Uterus (tissue), 4 donors: ENCODE results near the gene CD53. TPM values are rescaled to one million over a fixed set of nuclear protein-coding genes. Genes with fewer than 3 reads are reported as not detected.

ENCODE experiments used
- DNase-seq, 2 donors: peaks; one replicate each; pipeline ENCODE4 v3.0.0-alpha.2; 2019 to 2020
- H3K27ac ChIP-seq, 2 donors: fragments of 200-600 bp; sonication (generic); 1 replicate in 1 of 2; 2 replicates in 1 of 2; pipeline ENCODE4 v1.5.1; 2016 to 2018
- H3K27me3 ChIP-seq, 2 donors: fragments of 200-600 bp; sonication (generic); one replicate each; pipeline ENCODE4 v1.5.1; 2018 to 2019; ENCODE audit warnings: control low read depth in 1 of 2
- H3K36me3 ChIP-seq, 2 donors: fragments of 200-600 bp; sonication (generic); one replicate each; pipeline ENCODE4 v1.5.1; 2019; ENCODE audit warnings: control low read depth in 1 of 2
- H3K4me1 ChIP-seq, 2 donors: fragments of 200-600 bp; sonication (generic); one replicate each; pipeline ENCODE4 v1.5.1; 2018 to 2019; ENCODE audit warnings: control low read depth in 1 of 2
- H3K4me3 ChIP-seq, 2 donors: fragments of 200-600 bp; sonication (generic); 1 replicate in 1 of 2; 2 replicates in 1 of 2; pipeline ENCODE4 v1.5.1; 2018 to 2019; ENCODE audit warnings: mild to moderate bottlenecking in 1 of 2
- H3K9me3 ChIP-seq, 2 donors: fragments of 200-600 bp; sonication (generic); one replicate each; pipeline ENCODE4 v1.5.1; 2019; ENCODE audit warnings: control low read depth in 1 of 2
- CTCF ChIP-seq, 4 experiments: fragments of 200-600 bp in 2 of 4; fragments of 450-650 bp in 2 of 4; sonication (generic) in 2 of 4; IDR thresholded peaks; one replicate each; pipeline ENCODE4 v1.5.1; 2016 to 2019; ENCODE audit warnings: antibody characterized with exemption in 4 of 4, mild to moderate bottlenecking in 2 of 4, moderate library complexity in 1 of 4
- POLR2A ChIP-seq, 2 donors: fragments of 450-650 bp; IDR thresholded peaks; one replicate each; pipeline ENCODE4 v1.6.1; 2016; ENCODE audit warnings: antibody characterized with exemption in 2 of 2, mild to moderate bottlenecking in 1 of 2, moderate library complexity in 1 of 2
- intact Hi-C: fragments of 100-400 bp; cut with DNase I; formaldehyde crosslinking; loops from one replicate; pipeline ENCODE4 v1.15.1; 2023; ENCODE audit warnings: low total_unique reads
- total RNA-seq, 4 donors: library from RNA; depleted of rRNA in 3 of 4; stranded (reverse); fragments of >200 nt in 3 of 4; gene quantifications; one replicate each; pipeline versions ENCODE4 v1.1.0 to v1.2.4, GENCODE V29; 2014 to 2023
- donor health status: DM: yes; HTN: yes; CAD: no.

CD53 gene
- total RNA-seq, 4 donors from 2014 or later: 1.0 to 16.6 (median 11.1) TPM

DNA sequence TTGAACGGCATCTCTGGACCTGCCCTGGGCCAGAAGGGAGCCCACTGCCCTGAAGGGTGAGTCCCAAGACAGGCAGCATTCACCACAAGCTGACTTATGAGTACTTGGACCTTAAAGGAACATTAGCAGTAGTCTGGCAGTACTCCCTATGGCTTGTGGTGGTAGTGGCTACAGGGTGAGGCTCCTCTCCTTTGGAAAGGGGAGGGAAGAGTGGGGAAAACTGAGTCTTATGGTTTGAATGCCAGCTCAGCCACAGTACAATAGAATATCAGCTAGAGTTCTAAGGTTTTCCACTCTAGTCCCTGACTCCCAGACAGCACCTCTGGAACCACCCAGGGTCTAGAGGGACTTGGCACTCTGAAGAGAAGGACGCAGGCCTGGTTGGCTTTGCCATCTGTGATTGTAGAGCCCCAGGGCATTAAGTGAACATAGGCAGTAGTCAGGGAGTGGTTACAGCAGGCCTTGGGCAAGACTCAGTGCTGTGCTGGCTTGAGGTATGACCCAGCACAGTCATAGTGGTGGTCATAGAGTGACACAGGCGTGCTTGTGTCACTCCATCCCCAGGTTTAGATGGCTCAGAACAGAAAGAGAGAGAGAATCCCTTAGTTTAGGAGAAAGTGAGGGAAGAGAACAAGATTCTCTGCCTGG is 31.0 kb downstream of the CD53 start:
- Histone ChIP-seq H3K27ac (no peak overlapping the region), H3K4me1 (no peaks in the 10 kb centered on the region), H3K27me3 (no peaks in the 10 kb centered on the region), H3K4me3 (no peak overlapping the region), H3K36me3 (no peaks in the 10 kb centered on the region), H3K9me3 (no peaks in the 10 kb centered on the region)
- intact Hi-C loops: no loop called here
- no peak for TF ChIP-seq POLR2A (IDR thresholded peaks at IDR 0.05)
- no peak for TF ChIP-seq CTCF (IDR thresholded peaks at IDR 0.05)
- no peak for DNase-seq

GRCh38 chr1:110912784-110913183 is 39.8 kb downstream of the CD53 start:
- Histone ChIP-seq H3K36me3 (no peaks in the 10 kb centered on the region), H3K9me3 (no peaks in the 10 kb centered on the region), H3K27ac (no peak overlapping the region), H3K4me1 (no peaks in the 10 kb centered on the region), H3K27me3 (no peaks in the 10 kb centered on the region), H3K4me3 (no peak overlapping the region)
- TF ChIP-seq CTCF (IDR thresholded peaks at IDR 0.05) (no peak), POLR2A (IDR thresholded peaks at IDR 0.05) (no peak)
- DNase-seq: no peak
- intact Hi-C loops: no loop called here

- intact Hi-C loops: no loop called here
- Histone ChIP-seq H3K4me3 (no peak overlapping the region), H3K27me3 (no peaks in the 10 kb centered on the region), H3K36me3 (no peaks in the 10 kb centered on the region), H3K27ac (no peak overlapping the region), H3K4me1 (no peaks in the 10 kb centered on the region), H3K9me3 (no peaks in the 10 kb centered on the region)
- no peak for DNase-seq
- TF ChIP-seq POLR2A (IDR thresholded peaks at IDR 0.05) (no peak), CTCF (IDR thresholded peaks at IDR 0.05) (no peak)
Measured at GRCh38 chr1:110914676-110915075, 41.7 kb downstream of the CD53 start.

GRCh38 chr1:110915804-110916203 is 42.9 kb downstream of the CD53 start:
- Histone ChIP-seq H3K4me3 (no peak overlapping the region), H3K4me1 (no peaks in the 10 kb centered on the region), H3K27ac (no peak overlapping the region), H3K36me3 (no peaks in the 10 kb centered on the region), H3K27me3 (no peaks in the 10 kb centered on the region), H3K9me3 (no peaks in the 10 kb centered on the region)
- intact Hi-C loops: no loop called here
- DNase-seq: no peak
- TF ChIP-seq POLR2A (IDR thresholded peaks at IDR 0.05) (no peak), CTCF (IDR thresholded peaks at IDR 0.05) (no peak)

DNA sequence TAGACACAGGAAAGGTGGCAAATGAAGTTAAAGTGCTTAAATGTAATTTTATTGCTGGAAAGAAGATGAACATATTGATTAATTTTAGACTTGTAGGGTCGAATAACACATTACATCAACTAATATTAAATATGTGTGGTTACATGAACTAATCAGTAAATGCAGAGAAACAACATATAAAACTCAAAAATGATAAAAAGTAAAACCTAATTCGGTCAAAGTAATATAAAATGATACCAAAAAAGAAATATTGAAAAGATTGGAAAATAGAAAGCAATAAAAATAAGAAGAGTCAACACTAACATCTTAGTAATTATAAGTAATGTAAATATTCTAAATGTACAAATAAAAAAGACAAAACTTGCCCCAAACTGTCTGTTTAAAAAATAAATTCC is 43.3 kb downstream of the CD53 start:
- TF ChIP-seq CTCF (IDR thresholded peaks at IDR 0.05) (no peak), POLR2A (IDR thresholded peaks at IDR 0.05) (no peak)
- no peaks in the 10 kb centered on the region for H3K27me3 ChIP-seq
- no peak overlapping the region for H3K27ac ChIP-seq
- H3K9me3 ChIP-seq: no peaks in the 10 kb centered on the region
- intact Hi-C loops: no loop called here
- H3K4me1 ChIP-seq: no peaks in the 10 kb centered on the region
- no peak overlapping the region for H3K4me3 ChIP-seq
- H3K36me3 ChIP-seq: no peaks in the 10 kb centered on the region
- DNase-seq: no peak
